GM06990 (cell line): ENCODE results near the gene RBM47.
"Not testable (repeated sequence)": the region's sequence is repeated elsewhere in the genome, so short reads cannot be mapped to it uniquely, and the experiment has no call there.

Experiments used
- DNase-seq: peaks from one replicate; pipeline ENCODE4 v3.0.0-alpha.2; 2011; ENCODE audit not compliant: insufficient read length; ENCODE audit errors: extremely low read depth
- H3K27me3 ChIP-seq: replicated peaks from 2 replicates; pipeline ENCODE4 v1.6.0; 2011; ENCODE audit warnings: low read length; ENCODE audit not compliant: control insufficient read depth, insufficient read depth
- H3K36me3 ChIP-seq: 2 replicates; pipeline ENCODE4 v1.5.1; 2011; ENCODE audit warnings: low read length; ENCODE audit not compliant: control insufficient read depth, insufficient read depth
- H3K4me3 ChIP-seq: replicated peaks from 2 replicates; pipeline ENCODE4 v1.5.1; 2011; ENCODE audit warnings: low read depth, mild to moderate bottlenecking, control low read depth, low read length
- CTCF ChIP-seq: IDR thresholded peaks from 2 replicates; pipeline ENCODE4 v1.5.1; 2011; ENCODE audit warnings: low read length, control low read depth, mild to moderate bottlenecking, inconsistent platforms; ENCODE audit not compliant: insufficient read depth, poor library complexity, severe bottlenecking

RBM47 gene

GRCh38 chr4:40395166-40395900 is 234.3 kb downstream of the RBM47 start:
- no peak for TF ChIP-seq CTCF
- Histone ChIP-seq H3K36me3 (no peaks in the 10 kb centered on the region), H3K4me3 (no peak overlapping the region), H3K27me3 (no peaks in the 10 kb centered on the region)
- no peak for DNase-seq

GRCh38 chr4:40394236-40394635 is 235.4 kb downstream of the RBM47 start:
- H3K4me3 ChIP-seq, result no peak overlapping the region
- no peaks in the 10 kb centered on the region for H3K27me3 ChIP-seq
- H3K36me3 ChIP-seq, result no peaks in the 10 kb centered on the region
- TF ChIP-seq CTCF, result no peak
- DNase-seq, result no peak

GRCh38 chr4:40392241-40392640 is 237.4 kb downstream of the RBM47 start:
- H3K27me3 ChIP-seq, H3K4me3 ChIP-seq, DNase-seq, H3K36me3 ChIP-seq: not testable (repeated sequence)

- DNase-seq, result no peak
- no peak for TF ChIP-seq CTCF
- H3K36me3 ChIP-seq, result no peaks in the 10 kb centered on the region
Observed at GRCh38 chr4:40389986-40390385, 239.7 kb downstream of the RBM47 start.

GRCh38 chr4:40388239-40388638 is 241.4 kb downstream of the RBM47 start:
- Histone ChIP-seq H3K27me3 (no peaks in the 10 kb centered on the region), H3K4me3 (no peak overlapping the region), H3K36me3 (no peaks in the 10 kb centered on the region)
- no peak for TF ChIP-seq CTCF
- DNase-seq, result no peak

More at GRCh38 chr4:40389986-40390385, 239.7 kb downstream of the RBM47 start:
- no peak overlapping the region for H3K4me3 ChIP-seq
- H3K27me3 ChIP-seq, result no peaks in the 10 kb centered on the region

- no peak for TF ChIP-seq CTCF
- Histone ChIP-seq H3K27me3 (no peaks in the 10 kb centered on the region), H3K36me3 (no peaks in the 10 kb centered on the region), H3K4me3 (no peak overlapping the region)
- no peak for DNase-seq
Observed at GRCh38 chr4:40380647-40381046, 249.0 kb downstream of the RBM47 start.
